Gastroesophageal sphincter (tissue), 3 donors: Measurements from ENCODE around the gene DGKG.

Experiments used
- EP300 ChIP-seq: sonication (generic); formaldehyde crosslinking; IDR thresholded peaks from one replicate; pipeline ENCODE4 v1.6.1; 2017; ENCODE audit warnings: antibody characterized with exemption, mild to moderate bottlenecking
- POLR2A ChIP-seq, 2 donors: fragments of 450-650 bp; IDR thresholded peaks; one replicate each; pipeline ENCODE4 v1.6.1; 2017; ENCODE audit warnings: antibody characterized with exemption in 2 of 2, mild to moderate bottlenecking in 2 of 2, moderate library complexity in 1 of 2
- TF ChIP-seq, protein P1 (sequence below), 4 experiments: fragments of 200-600 bp in 2 of 4; fragments of 450-650 bp in 2 of 4; sonication (generic) in 1 of 4; IDR thresholded peaks; one replicate each; pipeline ENCODE4 v1.5.1; 2017 to 2019; ENCODE audit warnings: antibody characterized with exemption in 4 of 4, mild to moderate bottlenecking in 2 of 4, moderate library complexity in 2 of 4

DNA sequence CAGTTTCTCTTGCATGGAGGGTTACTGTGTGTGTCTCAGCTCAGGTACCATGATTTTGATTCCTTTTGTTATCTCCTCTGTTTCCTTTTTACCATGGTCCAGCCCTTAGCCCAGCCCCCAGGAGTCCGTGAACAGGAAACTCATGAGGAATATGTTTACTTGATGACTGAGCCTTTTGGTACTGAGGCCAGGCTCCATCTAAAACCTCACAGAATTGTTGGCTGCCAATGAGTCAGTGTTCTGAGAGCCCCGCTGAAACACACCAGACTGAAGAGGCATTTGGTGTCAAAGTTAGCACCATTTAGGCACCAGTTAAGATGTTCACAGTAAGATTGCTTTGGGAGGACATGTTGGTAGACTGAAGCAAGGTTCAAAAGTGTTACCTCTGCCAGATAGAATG lies 80.9 kb downstream of the DGKG start:
- TF ChIP-seq, protein P1, sequence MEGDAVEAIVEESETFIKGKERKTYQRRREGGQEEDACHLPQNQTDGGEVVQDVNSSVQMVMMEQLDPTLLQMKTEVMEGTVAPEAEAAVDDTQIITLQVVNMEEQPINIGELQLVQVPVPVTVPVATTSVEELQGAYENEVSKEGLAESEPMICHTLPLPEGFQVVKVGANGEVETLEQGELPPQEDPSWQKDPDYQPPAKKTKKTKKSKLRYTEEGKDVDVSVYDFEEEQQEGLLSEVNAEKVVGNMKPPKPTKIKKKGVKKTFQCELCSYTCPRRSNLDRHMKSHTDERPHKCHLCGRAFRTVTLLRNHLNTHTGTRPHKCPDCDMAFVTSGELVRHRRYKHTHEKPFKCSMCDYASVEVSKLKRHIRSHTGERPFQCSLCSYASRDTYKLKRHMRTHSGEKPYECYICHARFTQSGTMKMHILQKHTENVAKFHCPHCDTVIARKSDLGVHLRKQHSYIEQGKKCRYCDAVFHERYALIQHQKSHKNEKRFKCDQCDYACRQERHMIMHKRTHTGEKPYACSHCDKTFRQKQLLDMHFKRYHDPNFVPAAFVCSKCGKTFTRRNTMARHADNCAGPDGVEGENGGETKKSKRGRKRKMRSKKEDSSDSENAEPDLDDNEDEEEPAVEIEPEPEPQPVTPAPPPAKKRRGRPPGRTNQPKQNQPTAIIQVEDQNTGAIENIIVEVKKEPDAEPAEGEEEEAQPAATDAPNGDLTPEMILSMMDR (IDR thresholded peaks at IDR 0.05), result no peak
- TF ChIP-seq EP300 (no peak), POLR2A (IDR thresholded peaks at IDR 0.05) (no peak)
